ENCODE measurements around the gene ABLIM2.
A peak's percentile ranks its signal among the peaks of the same experiment; 100 is the strongest.

ABLIM2 gene

GRCh38 chr4:8158710-8159536, at the start of gene ABLIM2:
Gene ABLIM2, minus strand, starts transcription at chr4:8158813. Its CDS starts 124 bp downstream, at chr4:8158689.
- peaks cover 99% of the 10 kb centered on the region for H3K27me3 Mint-ChIP-seq (ENCODE audit: low read depth, poor library complexity)
- H3K27ac Mint-ChIP-seq: no peak within 1 kb of the TSS
- no peaks in the 10 kb centered on the region for H3K36me3 Mint-ChIP-seq (ENCODE audit: low read depth)
- H3K4me1 Mint-ChIP-seq: peaks cover 14% of the 10 kb centered on the region
- H3K9me3 Mint-ChIP-seq: no peaks in the 10 kb centered on the region
- no peak for TF ChIP-seq CTCF (IDR thresholded peaks at IDR 0.05)
- peak; percentile 99 for DNase-seq
- peak within 1 kb of the TSS; percentile 94 for H3K4me3 Mint-ChIP-seq

- peak overlapping the region; percentile 35 for H3K27ac Mint-ChIP-seq
- no peaks in the 10 kb centered on the region for H3K9me3 Mint-ChIP-seq
- DNase-seq: no peak
- peaks cover 3% of the 10 kb centered on the region for H3K27me3 Mint-ChIP-seq (ENCODE audit: low read depth, poor library complexity)
- no peak for TF ChIP-seq CTCF (IDR thresholded peaks at IDR 0.05)
- H3K36me3 Mint-ChIP-seq (ENCODE audit: low read depth): no peaks in the 10 kb centered on the region
- peaks cover 71% of the 10 kb centered on the region for H3K4me1 Mint-ChIP-seq
- peak overlapping the region; percentile 35 for H3K4me3 Mint-ChIP-seq
These were observed 48.7 kb upstream of the ABLIM2 start for GRCh38 chr4:8207314-8207713.

- Mint-ChIP-seq H3K9me3 (no peaks in the 10 kb centered on the region), H3K4me3 (no peak overlapping the region)
- DNase-seq: no peak
These were observed 47.4 kb upstream of the ABLIM2 start for GRCh38 chr4:8205749-8206611.

GRCh38 chr4:8205241-8205707, 46.7 kb upstream of the ABLIM2 start:
- H3K36me3 Mint-ChIP-seq (ENCODE audit: low read depth): no peaks in the 10 kb centered on the region
- TF ChIP-seq CTCF (IDR thresholded peaks at IDR 0.05): no peak
- no peak overlapping the region for H3K4me3 Mint-ChIP-seq
- peaks cover 80% of the 10 kb centered on the region for H3K4me1 Mint-ChIP-seq
- no peak for DNase-seq
- H3K27ac Mint-ChIP-seq: no peak overlapping the region
- no peaks in the 10 kb centered on the region for H3K27me3 Mint-ChIP-seq (ENCODE audit: low read depth, poor library complexity)
- no peaks in the 10 kb centered on the region for H3K9me3 Mint-ChIP-seq

More at GRCh38 chr4:8205749-8206611, 47.4 kb upstream of the ABLIM2 start:
- peak overlapping the region; percentile 29 for H3K27ac Mint-ChIP-seq
- H3K4me1 Mint-ChIP-seq: peaks cover 73% of the 10 kb centered on the region
- no peaks in the 10 kb centered on the region for H3K36me3 Mint-ChIP-seq (ENCODE audit: low read depth)
- no peaks in the 10 kb centered on the region for H3K27me3 Mint-ChIP-seq (ENCODE audit: low read depth, poor library complexity)
- TF ChIP-seq CTCF (IDR thresholded peaks at IDR 0.05): no peak

GRCh38 chr4:8204576-8205227, 46.1 kb upstream of the ABLIM2 start:
- Mint-ChIP-seq H3K4me1 (peaks cover 86% of the 10 kb centered on the region), H3K36me3 (ENCODE audit: low read depth) (no peaks in the 10 kb centered on the region), H3K27ac (no peak overlapping the region), H3K4me3 (no peak overlapping the region), H3K9me3 (no peaks in the 10 kb centered on the region), H3K27me3 (ENCODE audit: low read depth, poor library complexity) (no peaks in the 10 kb centered on the region)
- no peak for TF ChIP-seq CTCF (IDR thresholded peaks at IDR 0.05)
- no peak for DNase-seq
